GM12874 (cell line): ENCODE data around the gene TPSG1.
A peak's percentile ranks its signal among the peaks of the same experiment; 100 is the strongest.

Source experiments
- TF ChIP-seq, protein P1 (sequence below): IDR thresholded peaks from 2 replicates; pipeline ENCODE4 v1.5.1; 2011; ENCODE audit warnings: low read depth, mild to moderate bottlenecking, control low read depth, low read length, moderate library complexity; ENCODE audit not compliant: insufficient read depth

TPSG1 gene

DNA sequence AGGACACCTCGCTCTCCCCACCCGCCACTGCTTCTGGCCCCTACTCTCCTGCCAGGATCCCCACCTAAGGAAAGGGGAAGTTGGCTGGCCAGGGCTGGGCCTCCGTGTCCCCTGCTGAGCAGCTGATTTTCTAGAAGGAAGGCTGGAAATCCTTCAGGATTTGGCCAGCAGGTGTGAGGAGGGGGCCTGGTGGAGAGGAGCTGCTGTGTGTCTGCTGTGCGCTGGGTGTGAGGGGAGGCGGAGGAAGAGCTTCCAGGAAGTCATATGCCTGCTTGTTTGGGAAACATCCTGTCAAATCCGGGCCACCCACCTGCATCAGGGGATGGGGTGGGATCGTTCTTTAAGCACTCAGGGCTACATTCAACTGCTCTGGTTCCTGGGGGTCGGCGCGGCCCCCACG is 28.6 kb downstream of the TPSG1 start:
- TF ChIP-seq, protein P1, sequence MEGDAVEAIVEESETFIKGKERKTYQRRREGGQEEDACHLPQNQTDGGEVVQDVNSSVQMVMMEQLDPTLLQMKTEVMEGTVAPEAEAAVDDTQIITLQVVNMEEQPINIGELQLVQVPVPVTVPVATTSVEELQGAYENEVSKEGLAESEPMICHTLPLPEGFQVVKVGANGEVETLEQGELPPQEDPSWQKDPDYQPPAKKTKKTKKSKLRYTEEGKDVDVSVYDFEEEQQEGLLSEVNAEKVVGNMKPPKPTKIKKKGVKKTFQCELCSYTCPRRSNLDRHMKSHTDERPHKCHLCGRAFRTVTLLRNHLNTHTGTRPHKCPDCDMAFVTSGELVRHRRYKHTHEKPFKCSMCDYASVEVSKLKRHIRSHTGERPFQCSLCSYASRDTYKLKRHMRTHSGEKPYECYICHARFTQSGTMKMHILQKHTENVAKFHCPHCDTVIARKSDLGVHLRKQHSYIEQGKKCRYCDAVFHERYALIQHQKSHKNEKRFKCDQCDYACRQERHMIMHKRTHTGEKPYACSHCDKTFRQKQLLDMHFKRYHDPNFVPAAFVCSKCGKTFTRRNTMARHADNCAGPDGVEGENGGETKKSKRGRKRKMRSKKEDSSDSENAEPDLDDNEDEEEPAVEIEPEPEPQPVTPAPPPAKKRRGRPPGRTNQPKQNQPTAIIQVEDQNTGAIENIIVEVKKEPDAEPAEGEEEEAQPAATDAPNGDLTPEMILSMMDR = no peak

DNA sequence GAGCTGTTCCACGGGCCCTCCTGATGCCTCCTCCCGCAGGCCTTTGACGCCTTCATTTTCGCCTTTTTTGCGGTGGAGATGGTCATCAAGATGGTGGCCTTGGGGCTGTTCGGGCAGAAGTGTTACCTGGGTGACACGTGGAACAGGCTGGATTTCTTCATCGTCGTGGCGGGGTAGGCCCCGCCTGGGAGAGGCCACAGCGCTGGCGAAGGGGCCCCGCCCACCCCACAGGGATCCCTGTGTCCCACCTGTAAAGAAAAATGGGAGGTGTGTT is 29.7 kb downstream of the TPSG1 start:
- TF ChIP-seq, protein P1 = no peak

DNA sequence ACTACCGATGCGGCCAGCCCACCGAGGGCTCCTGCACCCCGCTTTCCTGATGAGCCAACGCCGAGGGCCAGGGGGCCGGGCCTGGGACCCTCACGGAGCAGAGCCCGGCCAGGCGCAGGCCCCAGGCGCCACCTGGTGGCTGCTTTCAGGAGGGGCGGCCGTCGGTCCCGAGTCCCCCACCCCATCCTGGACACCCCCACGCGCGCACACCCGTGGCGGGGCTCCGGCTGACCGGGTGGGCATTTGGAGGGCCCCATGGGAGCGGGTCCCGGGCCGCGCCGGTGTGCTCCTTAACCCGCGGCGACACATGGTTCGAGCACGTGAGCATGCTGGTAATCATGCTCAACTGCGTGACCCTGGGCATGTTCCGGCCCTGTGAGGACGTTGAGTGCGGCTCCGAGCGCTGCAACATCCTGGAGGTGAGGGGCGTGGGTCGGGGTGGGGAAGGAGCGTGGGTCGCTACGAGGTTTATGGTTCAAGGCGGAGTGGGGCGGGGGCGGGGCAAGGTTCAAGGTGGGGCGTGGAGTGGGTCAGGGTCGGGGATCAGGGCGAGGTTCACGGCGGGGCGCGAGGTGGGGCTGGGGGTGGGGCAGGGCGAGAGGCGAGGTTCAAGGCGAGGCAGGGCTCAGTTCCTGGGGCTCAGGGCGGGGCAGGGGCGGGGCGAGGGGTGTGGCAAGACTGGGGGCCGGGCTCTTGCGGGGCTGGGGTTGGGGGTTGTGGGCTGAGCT is 30.2 kb downstream of the TPSG1 start:
- TF ChIP-seq, protein P1 = peak; percentile 14; the same call in 1 of the 2 replicates

DNA sequence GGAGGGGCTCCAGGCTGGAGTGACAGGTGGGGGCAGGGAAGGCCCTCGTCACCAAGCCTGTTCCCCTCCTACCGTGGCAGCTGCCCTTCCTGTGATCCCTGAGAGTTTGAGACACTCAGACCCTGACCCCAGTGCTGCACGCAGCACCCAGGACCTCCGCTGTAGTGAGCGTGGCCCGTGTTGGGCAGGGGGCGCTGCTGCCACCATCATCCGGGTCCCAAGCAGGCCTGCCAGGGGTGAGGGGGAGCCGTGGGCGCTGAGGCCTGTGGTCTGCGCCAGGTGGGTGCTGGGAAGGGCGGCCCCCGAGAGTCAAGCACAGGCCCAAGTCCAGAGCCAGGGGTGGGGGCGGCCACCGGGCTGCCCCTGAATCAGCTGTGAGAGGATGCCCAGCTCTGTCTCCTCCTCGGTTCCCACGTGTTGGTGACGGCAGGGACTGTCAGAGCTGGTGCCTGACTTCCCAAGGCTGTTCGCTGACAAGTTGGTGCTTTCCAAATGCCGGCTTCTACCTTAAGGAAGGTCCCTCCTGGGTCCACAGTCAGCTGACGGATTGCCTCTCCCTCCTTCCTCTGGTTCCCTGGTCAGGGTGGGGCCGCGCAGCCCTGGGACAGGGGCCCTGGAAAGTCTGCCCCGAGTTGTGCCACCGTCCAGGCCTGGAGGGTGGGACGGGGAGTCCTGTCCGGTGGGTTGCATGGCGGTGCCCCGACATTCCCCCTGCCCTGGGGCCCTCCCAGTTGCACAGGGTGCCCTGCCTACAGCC is 31.1 kb downstream of the TPSG1 start:
- TF ChIP-seq, protein P1 = no peak

DNA sequence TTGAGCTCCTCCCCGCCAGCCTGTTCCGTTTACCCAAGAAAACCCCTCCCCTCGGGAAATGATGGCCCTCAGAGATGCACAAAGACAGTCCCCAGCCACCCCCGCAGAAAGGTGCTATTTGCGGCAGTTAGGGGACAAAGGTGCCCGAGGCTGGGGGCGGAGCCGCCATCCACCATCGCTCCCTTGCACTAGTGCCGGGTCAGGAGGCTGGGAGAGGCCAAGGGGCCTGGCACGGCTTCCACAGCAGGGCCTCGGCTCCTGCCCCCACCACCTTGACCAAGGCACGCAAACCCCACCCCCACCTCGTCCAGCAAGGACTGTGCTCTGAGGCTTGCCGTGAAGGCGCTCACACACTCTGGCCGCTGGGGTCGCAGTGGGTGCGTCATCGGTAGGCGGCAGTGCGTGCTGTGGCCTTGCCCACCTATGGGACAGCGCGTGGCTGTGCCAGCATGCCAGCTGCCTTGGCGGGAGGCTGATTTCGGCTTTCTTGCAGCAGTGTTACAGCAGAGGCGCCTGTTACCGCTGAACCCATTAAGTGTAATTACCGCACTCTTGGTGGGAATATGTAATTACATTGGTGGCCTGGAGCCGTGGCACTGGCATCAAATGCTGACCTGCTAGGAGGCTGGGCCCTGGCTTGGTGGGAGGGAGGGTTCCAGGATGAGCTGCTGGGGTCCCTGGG is 31.8 kb downstream of the TPSG1 start:
- TF ChIP-seq, protein P1 = no peak

DNA sequence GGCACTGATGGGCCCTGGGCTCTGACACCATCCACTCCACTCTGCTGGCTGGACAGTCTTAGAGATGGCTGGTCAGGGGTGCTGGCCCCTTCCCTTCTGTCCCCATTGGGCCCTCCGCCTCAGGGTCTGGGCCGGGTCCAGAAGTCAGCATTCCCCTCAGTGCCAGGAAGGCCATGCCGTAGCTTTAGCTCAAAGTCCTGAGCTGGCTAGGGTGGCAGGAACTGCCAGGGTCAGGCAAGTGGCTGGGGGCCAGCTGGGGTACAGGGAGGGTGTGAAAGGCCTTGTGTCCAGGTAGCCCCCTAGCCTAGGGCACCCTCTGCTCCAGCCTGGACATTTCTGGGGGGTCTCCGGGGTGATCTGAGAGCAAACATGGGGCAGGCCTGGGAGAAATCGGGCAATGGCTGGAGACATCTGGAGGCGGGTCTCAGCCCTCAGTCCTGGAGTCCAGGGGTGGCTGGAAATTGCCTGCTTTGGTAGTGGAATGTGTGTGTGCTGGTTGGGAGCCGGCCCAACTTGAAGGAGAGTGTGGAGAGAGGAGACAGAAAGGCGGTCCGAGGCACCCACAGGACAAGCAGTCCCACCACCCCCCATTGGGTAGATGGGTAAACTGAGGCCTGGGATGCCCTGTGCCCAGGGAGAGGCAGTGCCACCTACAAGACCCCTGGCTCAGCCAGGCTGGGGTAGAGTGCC is 32.5 kb downstream of the TPSG1 start:
- TF ChIP-seq, protein P1 = no peak

DNA sequence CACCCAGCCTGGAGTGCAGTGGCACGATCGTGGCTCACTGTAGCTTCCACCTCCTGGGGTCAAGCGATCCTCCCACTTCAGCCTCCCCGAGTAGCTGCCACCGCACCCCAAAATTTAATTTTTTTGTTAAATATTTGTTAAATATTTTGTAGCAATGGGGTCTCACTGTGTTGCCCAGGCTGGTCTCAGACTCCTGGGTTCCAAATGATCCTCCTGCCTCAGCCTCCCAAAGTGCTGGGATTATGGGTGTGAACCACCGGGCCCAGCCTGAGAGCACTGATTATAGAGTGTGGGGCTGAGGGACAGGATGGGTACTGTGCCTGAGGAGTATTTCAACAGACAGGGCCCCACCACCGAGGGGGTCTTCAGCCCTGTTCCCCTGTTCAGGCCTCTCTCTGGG is 35.6 kb downstream of the TPSG1 start:
- TF ChIP-seq, protein P1 = no peak
